A673 (cell line): ENCODE data around the gene PRRG3. TPM values are rescaled to one million over a fixed set of nuclear protein-coding genes. Genes with fewer than 3 reads are reported as not detected.

Experiments
- BruUV-seq: library from RNA; stranded (reverse); fragments of 400-500 nt; replicated peaks from 2 replicates; lab custom pipeline; 2021; lab: Mats Ljungman, UMichigan
- CTCF ChIA-PET: fragments of 300-600 bp; sonication (Branson Sonifier 250); formaldehyde crosslinking; loops from one replicate; lab custom pipeline; 2022; ENCODE audit warnings: antibody characterized with exemption; lab: Charles Lee
- POLR2A ChIA-PET: fragments of 300-600 bp; sonication (Branson Sonifier 250); formaldehyde crosslinking; loops from one replicate; lab custom pipeline; 2022; ENCODE audit warnings: antibody characterized with exemption; ENCODE audit not compliant: low non-redundant PET; lab: Charles Lee
- DNase-seq: peaks from one replicate; pipeline ENCODE4 v3.0.0-alpha.2; 2015; ENCODE audit warnings: low spot score
- H3K27ac ChIP-seq: fragments of 200-600 bp; sonication (generic); 2 replicates; pipeline ENCODE4 v1.5.1; 2016; ENCODE audit warnings: mixed run types, low read depth, mild to moderate bottlenecking, mixed read lengths, antibody characterized with exemption, low read length; ENCODE audit not compliant: poor library complexity, severe bottlenecking
- H3K27me3 ChIP-seq: fragments of 200-600 bp; sonication (generic); replicated peaks from 2 replicates; pipeline ENCODE4 v1.6.1; 2017; ENCODE audit warnings: mixed run types, low read depth, mild to moderate bottlenecking, mixed read lengths, antibody characterized with exemption, low read length; ENCODE audit not compliant: insufficient read depth, poor library complexity
- H3K36me3 ChIP-seq: fragments of 200-600 bp; sonication (generic); 2 replicates; pipeline ENCODE4 v1.6.1; 2016; ENCODE audit warnings: mixed run types, mild to moderate bottlenecking, mixed read lengths, antibody characterized with exemption, low read length; ENCODE audit not compliant: insufficient read depth, poor library complexity, severe bottlenecking
- H3K4me1 ChIP-seq: fragments of 200-600 bp; sonication (generic); 2 replicates; pipeline ENCODE4 v1.6.1; 2017; ENCODE audit warnings: mixed run types, mild to moderate bottlenecking, mixed read lengths, antibody characterized with exemption, low read length; ENCODE audit not compliant: insufficient read depth, poor library complexity, severe bottlenecking
- H3K4me3 ChIP-seq: fragments of 200-600 bp; sonication (generic); 2 replicates; pipeline ENCODE4 v1.5.1; 2016; ENCODE audit warnings: low read depth, mixed run types, mild to moderate bottlenecking, mixed read lengths, low read length; ENCODE audit not compliant: poor library complexity, severe bottlenecking
- H3K9me3 ChIP-seq: fragments of 200-600 bp; sonication (generic); 2 replicates; pipeline ENCODE4 v1.6.1; 2016; ENCODE audit warnings: mixed run types, low read depth, mild to moderate bottlenecking, mixed read lengths, antibody characterized with exemption, low read length; ENCODE audit not compliant: poor library complexity, severe bottlenecking
- CTCF ChIP-seq: fragments of 300-800, 200-600 bp; sonication (generic); conservative IDR thresholded peaks from 2 replicates; pipeline ENCODE4 v1.5.1; 2017; ENCODE audit warnings: low read depth, mild to moderate bottlenecking, antibody characterized with exemption, low read length, moderate library complexity, mixed read lengths
- EZH2 ChIP-seq: fragments of 200-600 bp; sonication (generic); IDR thresholded peaks from 2 replicates; pipeline ENCODE4 v1.6.1; 2017; ENCODE audit warnings: borderline replicate concordance, low read depth, mild to moderate bottlenecking, mixed read lengths, antibody characterized with exemption, low read length; ENCODE audit not compliant: poor library complexity, severe bottlenecking
- intact Hi-C: fragments of 100-400 bp; cut with micrococcal nuclease; formaldehyde crosslinking; loops from one replicate; pipeline ENCODE4 v1.10.0; 2022; ENCODE audit not compliant: unreplicated experiment
- total RNA-seq: library from RNA; stranded (reverse); gene quantifications from 2 replicates; pipeline ENCODE4 v1.2.3, GENCODE V29; 2021

Gene PRRG3
- total RNA-seq, 1 experiment from 2014 or later, result not detected

DNA sequence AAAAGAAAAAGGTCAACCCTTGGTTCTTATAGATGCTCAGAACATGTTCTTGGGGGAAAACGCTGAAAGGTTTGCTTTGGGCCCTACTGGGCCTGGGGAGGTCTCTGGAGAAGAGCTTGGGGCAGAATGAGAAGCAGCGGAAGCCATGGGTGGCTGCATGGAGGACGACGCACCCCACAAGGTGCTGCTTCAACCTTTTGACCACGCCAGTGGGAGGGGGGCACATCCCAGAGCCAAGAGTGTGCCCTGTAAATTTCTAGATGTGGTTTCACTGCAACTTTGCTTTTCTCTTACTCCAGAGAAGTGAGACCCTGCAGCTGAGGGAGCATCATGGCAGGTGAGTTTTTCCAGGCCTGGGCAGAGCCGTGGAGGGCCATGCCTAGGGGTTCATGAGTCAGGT, 3.2 kb downstream of the PRRG3 start:
- CTCF ChIA-PET, result no interaction called here

GRCh38 chrX:151699746-151700145, 4.5 kb downstream of the PRRG3 start:
- POLR2A ChIA-PET, result no interaction called here
- TF ChIP-seq EZH2 (no peak), CTCF (no peak)
- no peak overlapping the region for H3K27ac ChIP-seq
- H3K4me1 ChIP-seq, result no peaks in the 10 kb centered on the region
- H3K27me3 ChIP-seq, result no peaks in the 10 kb centered on the region
- CTCF ChIA-PET, result no interaction called here
- DNase-seq, result no peak
- no TSS peak for BruUV-seq
- no peak overlapping the region for H3K4me3 ChIP-seq
- no peaks in the 10 kb centered on the region for H3K9me3 ChIP-seq
- intact Hi-C loops, result no loop called here
- H3K36me3 ChIP-seq, result no peaks in the 10 kb centered on the region

More for the DNA sequence above, 3.2 kb downstream of the PRRG3 start:
- no TSS peak for BruUV-seq
- POLR2A ChIA-PET, result no interaction called here
- no peak overlapping the region for H3K27ac ChIP-seq
- H3K27me3 ChIP-seq, result no peaks in the 10 kb centered on the region
- no peak overlapping the region for H3K4me3 ChIP-seq
- no peaks in the 10 kb centered on the region for H3K9me3 ChIP-seq
- H3K36me3 ChIP-seq, result no peaks in the 10 kb centered on the region
- H3K4me1 ChIP-seq, result no peaks in the 10 kb centered on the region
- intact Hi-C loops, result no loop called here
- DNase-seq, result no peak
- TF ChIP-seq CTCF (no peak), EZH2 (no peak)

DNA sequence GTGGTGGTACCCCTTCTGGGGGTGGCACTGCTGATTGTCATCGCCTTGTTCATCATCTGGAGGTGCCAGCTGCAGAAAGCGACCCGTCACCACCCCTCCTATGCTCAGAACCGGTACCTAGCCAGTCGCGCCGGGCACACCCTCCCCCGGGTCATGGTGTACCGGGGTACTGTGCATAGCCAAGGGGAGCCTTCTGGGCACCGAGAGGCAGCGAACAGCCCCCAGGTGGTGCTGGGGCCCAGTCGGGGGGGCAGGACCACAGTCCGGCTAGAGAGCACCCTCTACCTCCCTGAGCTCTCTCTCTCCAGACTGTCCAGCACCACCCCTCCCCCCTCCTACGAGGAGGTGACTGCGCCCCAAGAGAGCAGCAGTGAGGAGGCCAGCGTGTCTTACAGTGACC, 5.3 kb downstream of the PRRG3 start:
- POLR2A ChIA-PET, result no interaction called here
- no peak for DNase-seq
- intact Hi-C loops, result no loop called here
- Histone ChIP-seq H3K9me3 (no peaks in the 10 kb centered on the region), H3K36me3 (no peaks in the 10 kb centered on the region), H3K27me3 (no peaks in the 10 kb centered on the region), H3K4me1 (no peaks in the 10 kb centered on the region), H3K27ac (no peak overlapping the region), H3K4me3 (no peak overlapping the region)
- BruUV-seq, result no TSS peak
- TF ChIP-seq CTCF (no peak), EZH2 (no peak)
- CTCF ChIA-PET, result no interaction called here
